C4-2B (cell line): ENCODE measurements around the gene SYNGR4.

Source experiments
- CTCF ChIP-seq: fragments of 450-650 bp; conservative IDR thresholded peaks from 2 replicates; pipeline ENCODE4 v1.5.1; 2017; ENCODE audit warnings: mild to moderate bottlenecking
- ZFX ChIP-seq: fragments of 450-650 bp; IDR thresholded peaks from 2 replicates; pipeline ENCODE4 v1.6.1; 2017

- TF ChIP-seq CTCF (no peak), ZFX (no peak)
Observed at GRCh38 chr19:48418317-48419064, 54.3 kb downstream of the SYNGR4 start.
